Pancreas (tissue), 10 donors: ENCODE measurements around the gene CRYBB1. TPM values are rescaled to one million over a fixed set of nuclear protein-coding genes. Genes with fewer than 3 reads are reported as not detected.

ENCODE experiments used
- ATAC-seq, 4 donors: fragments of 200-7000 bp; cut with Tn5 transposase; one replicate each; pipeline versions ENCODE4 v1.8.0 to v1.9.1; 2020; ENCODE audit warnings: mild to moderate bottlenecking in 4 of 4, moderate library complexity in 4 of 4
- DNase-seq, 6 donors: peaks; one replicate each; pipeline ENCODE4 v3.0.0-alpha.2; 2020
- FAIRE-seq: peaks from 2 replicates; lab custom pipeline; 2012; peaks lifted over from hg19 to GRCh38; lab: Jason Lieb, UNC
- H3K27ac ChIP-seq, 4 donors: fragments of 200-600 bp; sonication (generic); 1 replicate in 3 of 4; 2 replicates in 1 of 4; pipeline versions ENCODE4 v1.5.0 to v1.8.0; 2020
- H3K27me3 ChIP-seq, 4 donors: fragments of 200-600 bp; one replicate each; pipeline ENCODE4 v1.8.0; 2021
- H3K36me3 ChIP-seq, 3 donors: fragments of 200-600 bp; sonication (generic) in 1 of 3; one replicate each; pipeline versions ENCODE4 v1.5.0 to v1.8.0; 2020 to 2021
- H3K4me1 ChIP-seq, 3 donors: fragments of 200-600 bp; one replicate each; pipeline ENCODE4 v1.8.0; 2021
- H3K4me3 ChIP-seq, 4 donors: fragments of 200-600 bp; sonication (generic) in 2 of 4; one replicate each; pipeline versions ENCODE4 v1.5.0 to v1.8.0; 2020 to 2021
- H3K9me3 ChIP-seq, 4 donors: fragments of 200-600 bp; one replicate each; pipeline ENCODE4 v1.8.0; 2021
- WGBS, 2 donors: extraction: QIAGEN DNeasy Blood & Tissue Kit; methylation state at CpG; one replicate each; pipeline ENCODE4 v1.1.7; 2013; 5-methylcytosine and 5-hydroxymethylcytosine counted together
- intact Hi-C, 3 donors: fragments of 100-400 bp; cut with DNase I; formaldehyde crosslinking; loops; one replicate each; pipeline versions ENCODE4 v1.11.1 to v1.14.2; 2022
- polyA plus RNA-seq, 2 donors: library from polyadenylated mRNA; stranded (reverse); fragments of 200-250 nt; gene quantifications; one replicate each; pipeline ENCODE4 v1.2.3, GENCODE V29; 2013
- total RNA-seq, 6 donors: library from RNA; stranded (reverse); fragmentation: NEBNext Ultra II Directional in 4 of 6; extraction: Animal tissue kit (Norgen Biotek cat#: 25700) in 4 of 6; gene quantifications; one replicate each; pipeline versions ENCODE4 v1.2.1 to v1.2.4, GENCODE V29; 2021 to 2023
- TF ChIP-seq, protein P1 (sequence below), 4 donors: fragments of 200-600 bp; sonication (generic) in 3 of 4; IDR thresholded peaks; one replicate each; pipeline versions ENCODE4 v1.5.0 to v1.8.0; 2021; ENCODE audit warnings: antibody characterized with exemption in 4 of 4
- donor health status: healthy with polysubstance abuse.
- donor health status: DM: no; HTN: no; CAD: no; lungs with moderate emphysema.
- donor health status: DM: no; HTN: no; CAD: no.
- donor health status: control.
- donor health status: control.
- donor health status: Bipolar disorder and iron deficiency.
- donor health status: DM: yes; HTN: yes; CAD: no.
- donor health status: DM: no; HTN: no; CAD: no.
- donor health status: DM: no; HTN: no; CAD: no.
- donor health status: DM: yes; HTN: yes; CAD: no.

The CRYBB1 gene
- total and polyA plus RNA-seq, 8 donors = 0.14 to 0.66 (median 0.34) TPM; not detected in 3

DNA sequence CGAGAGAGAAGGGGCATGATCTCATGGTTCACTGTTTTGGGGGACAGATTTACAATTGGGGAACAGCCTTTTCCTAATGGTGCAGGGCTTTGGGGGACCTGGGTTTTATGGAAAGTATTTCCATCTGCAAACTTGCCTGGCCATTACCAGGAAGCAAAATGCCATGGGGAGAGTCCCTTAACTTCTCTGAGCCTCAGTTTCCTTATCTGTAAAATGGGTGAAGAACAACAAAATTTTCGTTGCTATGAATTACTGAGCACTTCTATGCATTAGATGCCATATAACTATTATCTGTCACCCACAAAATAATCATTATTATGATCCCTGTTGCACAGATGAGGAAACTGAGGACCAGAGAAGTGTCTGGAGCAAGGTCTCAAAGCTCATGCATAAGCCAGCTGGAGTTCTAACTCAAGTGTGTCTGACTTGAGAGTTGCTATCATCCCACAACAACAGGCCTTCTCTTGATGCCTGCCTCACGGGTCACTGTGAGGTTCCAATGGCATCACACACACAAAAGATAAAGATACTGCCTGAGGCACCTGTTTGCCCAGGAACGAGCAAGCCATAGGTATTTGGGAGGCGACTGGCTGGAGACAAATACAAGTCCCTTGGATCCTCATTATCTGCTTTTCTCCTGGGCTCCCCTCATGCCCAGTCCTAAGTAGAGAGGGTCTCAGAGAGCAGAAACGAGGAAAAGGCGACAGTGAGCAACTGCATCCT is 43.7 kb downstream of the CRYBB1 start:
- no peaks in the 10 kb centered on the region for H3K4me1 ChIP-seq
- H3K27me3 ChIP-seq = no peaks in the 10 kb centered on the region
- WGBS, 2 donors = 81 to 85% methylated on average over 7 of the region's 7 CpGs
- no peaks in the 10 kb centered on the region for H3K36me3 ChIP-seq
- FAIRE-seq = no peak
- TF ChIP-seq, protein P1, sequence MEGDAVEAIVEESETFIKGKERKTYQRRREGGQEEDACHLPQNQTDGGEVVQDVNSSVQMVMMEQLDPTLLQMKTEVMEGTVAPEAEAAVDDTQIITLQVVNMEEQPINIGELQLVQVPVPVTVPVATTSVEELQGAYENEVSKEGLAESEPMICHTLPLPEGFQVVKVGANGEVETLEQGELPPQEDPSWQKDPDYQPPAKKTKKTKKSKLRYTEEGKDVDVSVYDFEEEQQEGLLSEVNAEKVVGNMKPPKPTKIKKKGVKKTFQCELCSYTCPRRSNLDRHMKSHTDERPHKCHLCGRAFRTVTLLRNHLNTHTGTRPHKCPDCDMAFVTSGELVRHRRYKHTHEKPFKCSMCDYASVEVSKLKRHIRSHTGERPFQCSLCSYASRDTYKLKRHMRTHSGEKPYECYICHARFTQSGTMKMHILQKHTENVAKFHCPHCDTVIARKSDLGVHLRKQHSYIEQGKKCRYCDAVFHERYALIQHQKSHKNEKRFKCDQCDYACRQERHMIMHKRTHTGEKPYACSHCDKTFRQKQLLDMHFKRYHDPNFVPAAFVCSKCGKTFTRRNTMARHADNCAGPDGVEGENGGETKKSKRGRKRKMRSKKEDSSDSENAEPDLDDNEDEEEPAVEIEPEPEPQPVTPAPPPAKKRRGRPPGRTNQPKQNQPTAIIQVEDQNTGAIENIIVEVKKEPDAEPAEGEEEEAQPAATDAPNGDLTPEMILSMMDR (IDR thresholded peaks at IDR 0.05) = no peak
- H3K4me3 ChIP-seq = no peak overlapping the region
- ATAC-seq = no peak
- H3K27ac ChIP-seq = no peak overlapping the region
- no peak for DNase-seq
- intact Hi-C loops = no loop called here
- H3K9me3 ChIP-seq = no peaks in the 10 kb centered on the region

- TF ChIP-seq, protein P1 (IDR thresholded peaks at IDR 0.05) = no peak
- Histone ChIP-seq H3K27me3 (no peaks in the 10 kb centered on the region), H3K4me1 (no peaks in the 10 kb centered on the region), H3K9me3 (no peaks in the 10 kb centered on the region), H3K4me3 (no peak overlapping the region), H3K27ac (no peak overlapping the region), H3K36me3 (no peaks in the 10 kb centered on the region)
- intact Hi-C loops = no loop called here
- DNase-seq = no peak
- WGBS, 2 donors = 82 to 85% methylated on average over 10 of the region's 10 CpGs
- FAIRE-seq = no peak
- peak in 3 of 4 donors; percentile 29 to 61 (median 60) for ATAC-seq
Observed at GRCh38 chr22:26573026-26573662, 44.7 kb downstream of the CRYBB1 start.

DNA sequence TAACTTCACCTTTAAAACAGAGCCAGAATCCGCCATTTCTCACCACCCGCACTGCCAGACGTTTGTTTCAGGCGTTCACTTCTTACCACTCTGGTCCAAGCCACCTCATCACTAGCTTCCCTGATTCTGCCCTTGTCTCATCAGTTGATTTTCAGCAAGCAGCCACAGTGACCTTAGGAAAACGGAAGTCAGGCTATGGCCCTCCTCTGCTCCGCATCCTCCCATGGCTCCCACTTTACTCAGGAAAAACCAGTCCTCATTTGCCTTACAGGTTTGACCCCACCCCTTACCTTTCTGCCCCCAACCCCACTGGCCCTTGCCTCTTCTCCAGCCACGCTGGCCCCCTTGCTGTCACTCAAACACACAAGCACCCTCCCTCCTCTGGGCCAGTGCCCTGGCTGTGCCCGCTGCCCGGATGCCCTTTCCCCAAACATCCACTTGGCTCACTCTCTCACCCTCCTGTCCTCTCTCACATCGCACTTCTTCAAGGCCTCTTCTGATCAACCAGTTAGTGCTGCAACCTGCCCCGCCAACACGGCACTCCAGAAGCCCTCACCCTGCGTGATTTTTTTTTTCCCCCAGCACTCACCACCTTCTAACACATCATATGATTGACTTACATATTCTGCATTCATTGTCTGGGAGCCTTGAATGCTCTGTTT is 46.8 kb downstream of the CRYBB1 start:
- H3K4me1 ChIP-seq = no peaks in the 10 kb centered on the region
- no peaks in the 10 kb centered on the region for H3K36me3 ChIP-seq
- DNase-seq (no peak), ATAC-seq (no peak), FAIRE-seq (no peak)
- H3K27me3 ChIP-seq = no peaks in the 10 kb centered on the region
- H3K9me3 ChIP-seq = no peaks in the 10 kb centered on the region
- no peak overlapping the region for H3K4me3 ChIP-seq
- TF ChIP-seq, protein P1 (IDR thresholded peaks at IDR 0.05) = no peak
- intact Hi-C loops = no loop called here
- 90 to 93% methylated on average over 13 of the region's 13 CpGs for WGBS, 2 donors
- no peak overlapping the region for H3K27ac ChIP-seq

DNA sequence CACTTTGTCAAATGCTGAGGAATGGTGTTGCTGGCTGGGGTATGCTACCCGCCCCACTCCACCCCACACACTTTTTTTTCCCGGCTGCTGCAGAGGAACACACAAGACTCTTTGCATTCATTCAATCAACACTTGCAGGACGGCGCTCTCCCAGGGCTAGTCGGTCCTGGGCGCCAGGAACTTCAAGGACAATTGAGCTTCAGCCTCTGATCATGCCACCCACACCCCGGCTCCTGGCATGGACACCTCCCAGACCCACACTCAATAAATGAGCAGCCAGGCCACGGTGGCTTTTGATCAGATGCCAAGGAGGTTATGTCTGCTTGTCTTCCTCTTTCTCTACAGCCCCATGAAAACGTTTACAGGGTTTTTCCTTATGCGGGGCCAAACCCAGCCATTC is 47.7 kb downstream of the CRYBB1 start:
- FAIRE-seq = no peak
- no peaks in the 10 kb centered on the region for H3K27me3 ChIP-seq
- no peaks in the 10 kb centered on the region for H3K36me3 ChIP-seq
- peak in 2 of 6 donors; percentile 37 to 43 for DNase-seq
- TF ChIP-seq, protein P1 (IDR thresholded peaks at IDR 0.05) = no peak
- H3K4me3 ChIP-seq = no peak overlapping the region
- peak overlapping the region in 1 of 4 donors; percentile 12 for H3K27ac ChIP-seq
- H3K9me3 ChIP-seq = no peaks in the 10 kb centered on the region
- peaks cover 0 to 7% (median 4%) of the 10 kb centered on the region in 3 donors for H3K4me1 ChIP-seq
- ATAC-seq = peak in 3 of 4 donors; percentile 24 to 52 (median 45)
- WGBS, 2 donors = 9 to 10% methylated on average over 10 of the region's 10 CpGs
- intact Hi-C loops = no loop called here
